ENCODE results near the gene MAP3K5. TPM values are rescaled to one million over a fixed set of nuclear protein-coding genes. Genes with fewer than 3 reads are reported as not detected.
"Not testable (repeated sequence)": the region's sequence is repeated elsewhere in the genome, so short reads cannot be mapped to it uniquely, and the experiment has no call there.

Gene MAP3K5
- total RNA-seq, 1 donor from 2014 or later, result 24.4 TPM

- DNase-seq (ENCODE audit: low spot score), result no peak
These were observed 96.0 kb downstream of the MAP3K5 start for GRCh38 chr6:136696238-136696637.

- no peak for DNase-seq (ENCODE audit: low spot score)
These were observed 96.9 kb downstream of the MAP3K5 start for GRCh38 chr6:136695412-136695811.

GRCh38 chr6:136693090-136693489 is 99.2 kb downstream of the MAP3K5 start:
- DNase-seq (ENCODE audit: low spot score), result no peak

GRCh38 chr6:136687894-136688293 is 104.4 kb downstream of the MAP3K5 start:
- DNase-seq (ENCODE audit: low spot score), result not testable (repeated sequence)

- DNase-seq (ENCODE audit: low spot score), result no peak
These were observed 106.7 kb downstream of the MAP3K5 start for GRCh38 chr6:136685540-136686108.

- no peak for DNase-seq (ENCODE audit: low spot score)
These were observed 107.8 kb downstream of the MAP3K5 start for GRCh38 chr6:136684466-136684865.

GRCh38 chr6:136683209-136683941 is 108.9 kb downstream of the MAP3K5 start:
- DNase-seq (ENCODE audit: low spot score), result no peak

GRCh38 chr6:136682292-136682691 is 110.0 kb downstream of the MAP3K5 start:
- no peak for DNase-seq (ENCODE audit: low spot score)

- no peak for DNase-seq (ENCODE audit: low spot score)
These were observed 114.5 kb downstream of the MAP3K5 start for GRCh38 chr6:136677822-136678221.

- no peak for DNase-seq (ENCODE audit: low spot score)
These were observed 114.9 kb downstream of the MAP3K5 start for GRCh38 chr6:136677344-136677743.

GRCh38 chr6:136676075-136676474 is 116.2 kb downstream of the MAP3K5 start:
- DNase-seq (ENCODE audit: low spot score), result no peak

GRCh38 chr6:136673571-136673970 is 118.7 kb downstream of the MAP3K5 start:
- no peak for DNase-seq (ENCODE audit: low spot score)

- no peak for DNase-seq (ENCODE audit: low spot score)
These were observed 120.1 kb downstream of the MAP3K5 start for GRCh38 chr6:136672144-136672543.

GRCh38 chr6:136669299-136669699 is 123.0 kb downstream of the MAP3K5 start:
- DNase-seq (ENCODE audit: low spot score), result no peak

GRCh38 chr6:136668571-136668970 is 123.7 kb downstream of the MAP3K5 start:
- DNase-seq (ENCODE audit: low spot score), result no peak

GRCh38 chr6:136666041-136666440 is 126.2 kb downstream of the MAP3K5 start:
- no peak for DNase-seq (ENCODE audit: low spot score)

GRCh38 chr6:136662347-136663237 is 129.7 kb downstream of the MAP3K5 start:
- DNase-seq (ENCODE audit: low spot score), result no peak

- no peak for DNase-seq (ENCODE audit: low spot score)
These were observed 131.6 kb downstream of the MAP3K5 start for GRCh38 chr6:136660727-136661126.

- no peak for DNase-seq (ENCODE audit: low spot score)
These were observed 132.2 kb downstream of the MAP3K5 start for GRCh38 chr6:136659991-136660499.

GRCh38 chr6:136658711-136659110 is 133.6 kb downstream of the MAP3K5 start:
- no peak for DNase-seq (ENCODE audit: low spot score)

GRCh38 chr6:136657666-136658065 is 134.6 kb downstream of the MAP3K5 start:
- no peak for DNase-seq (ENCODE audit: low spot score)

GRCh38 chr6:136656121-136656520 is 136.2 kb downstream of the MAP3K5 start:
- DNase-seq (ENCODE audit: low spot score), result no peak

Measured in mesenteric fat pad (tissue), 1 donor.